Endothelial cell of hepatic sinusoid (primary cell): ENCODE results near the gene EFCAB3.
"Not testable (repeated sequence)": the region's sequence is repeated elsewhere in the genome, so short reads cannot be mapped to it uniquely, and the experiment has no call there.

ENCODE experiments used
- in situ Hi-C: cut with HindIII; loops from 2 replicates; pipeline ENCODE4 v1.10.0; 2017; ENCODE audit warnings: low sequenced_read_pairs

The EFCAB3 gene

DNA sequence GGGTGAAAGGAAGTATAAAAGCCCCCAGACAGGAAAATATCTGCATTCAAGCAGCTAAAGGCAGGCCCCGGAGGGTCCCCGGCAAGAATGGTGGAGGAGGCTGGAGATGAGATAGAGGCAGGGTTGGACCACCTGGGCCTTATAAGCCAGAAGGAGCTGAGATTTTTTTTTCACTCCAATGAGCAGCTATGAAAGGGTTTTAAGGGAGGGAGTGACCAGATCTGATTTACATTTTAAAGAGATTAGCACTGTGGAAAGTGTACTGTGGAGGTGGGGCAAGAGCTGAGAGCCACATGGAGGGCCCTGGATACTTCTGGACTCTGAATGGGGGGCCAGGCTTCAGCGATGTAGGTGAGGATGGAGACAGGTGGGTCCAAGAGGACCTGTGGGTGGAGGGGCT lies 84.1 kb downstream of the EFCAB3 start:
- in situ Hi-C loops: not testable (repeated sequence)

DNA sequence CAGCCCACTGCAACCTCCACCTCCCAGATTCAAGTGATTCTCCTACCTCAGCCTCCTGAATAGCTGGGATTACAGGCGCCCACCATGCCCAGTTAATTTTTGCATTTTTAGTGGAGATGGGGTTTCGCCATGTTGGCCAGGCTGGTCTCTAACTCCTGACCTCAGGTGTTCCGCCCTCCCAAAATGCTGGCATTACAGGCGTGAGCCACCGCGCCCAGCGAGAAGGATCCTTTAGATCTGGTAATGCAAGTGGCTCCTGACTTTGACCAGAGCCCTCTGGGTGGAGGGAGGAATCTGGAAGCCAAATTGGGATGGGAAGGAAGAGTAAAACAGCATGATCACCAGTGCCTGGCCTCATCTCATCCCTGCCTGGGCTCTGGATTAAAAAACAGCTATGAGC lies 84.9 kb downstream of the EFCAB3 start:
- in situ Hi-C loops: not testable (repeated sequence)
